GM21825 (cell line): Measurements from ENCODE around the gene PRRX2.
"Not testable (repeated sequence)": the region's sequence is repeated elsewhere in the genome, so short reads cannot be mapped to it uniquely, and the experiment has no call there.

Experiments used
- ATAC-seq: cut with Tn5 transposase; IDR thresholded peaks from one replicate; pipeline ENCODE4 v1.9.1; 2021; ENCODE audit warnings: mild to moderate bottlenecking, moderate library complexity; ENCODE audit not compliant: unreplicated experiment

PRRX2 gene

GRCh38 chr9:129726322-129727160, 61.1 kb downstream of the PRRX2 start:
- ATAC-seq, result no peak

GRCh38 chr9:129728744-129729143, 63.3 kb downstream of the PRRX2 start:
- no peak for ATAC-seq

GRCh38 chr9:129731477-129732085, 66.1 kb downstream of the PRRX2 start:
- no peak for ATAC-seq

GRCh38 chr9:129732100-129732499, 66.7 kb downstream of the PRRX2 start:
- no peak for ATAC-seq

- ATAC-seq, result no peak
These were observed 67.6 kb downstream of the PRRX2 start for GRCh38 chr9:129732946-129733631.

- ATAC-seq, result no peak
These were observed 68.1 kb downstream of the PRRX2 start for GRCh38 chr9:129733632-129733953.

GRCh38 chr9:129735546-129735945, 70.1 kb downstream of the PRRX2 start:
- no peak for ATAC-seq

GRCh38 chr9:129736334-129736733, 70.9 kb downstream of the PRRX2 start:
- ATAC-seq, result no peak

- ATAC-seq, result peak; percentile 70
These were observed 72.2 kb downstream of the PRRX2 start for GRCh38 chr9:129737479-129738274.

- ATAC-seq, result no peak
These were observed 74.0 kb downstream of the PRRX2 start for GRCh38 chr9:129739432-129739831.

GRCh38 chr9:129740174-129740573, 74.7 kb downstream of the PRRX2 start:
- no peak for ATAC-seq

GRCh38 chr9:129740666-129741464, 75.4 kb downstream of the PRRX2 start:
- no peak for ATAC-seq

GRCh38 chr9:129745200-129745599, 79.8 kb downstream of the PRRX2 start:
- ATAC-seq, result no peak

- no peak for ATAC-seq
These were observed 80.8 kb downstream of the PRRX2 start for GRCh38 chr9:129746092-129746777.

- ATAC-seq, result no peak
These were observed 82.8 kb downstream of the PRRX2 start for GRCh38 chr9:129748249-129748648.

- not testable (repeated sequence) for ATAC-seq
These were observed 83.6 kb downstream of the PRRX2 start for GRCh38 chr9:129749052-129749451.

- ATAC-seq, result no peak
These were observed 84.1 kb downstream of the PRRX2 start for GRCh38 chr9:129749575-129749974.

- ATAC-seq, result no peak
These were observed 84.7 kb downstream of the PRRX2 start for GRCh38 chr9:129750013-129750638.
